SK-N-SH treated with all-trans-retinoic acid at 6 μM for 48 hours (cell line): Measurements from ENCODE around the gene CNGB1.
"Not testable (repeated sequence)": the region's sequence is repeated elsewhere in the genome, so short reads cannot be mapped to it uniquely, and the experiment has no call there.

ENCODE experiments used
- ATAC-seq: fragments of 200-7000 bp; cut with Tn5 transposase; 3 replicates; pipeline ENCODE4 v1.9.1; 2020; ENCODE audit warnings: mild to moderate bottlenecking, moderate library complexity
- ARNTL ChIP-seq: fragments of 450-650 bp; formaldehyde crosslinking; IDR thresholded peaks from 2 replicates; pipeline ENCODE4 v1.5.0; 2020; ENCODE audit warnings: low read depth, mild to moderate bottlenecking, moderate library complexity, borderline replicate concordance
- ESRRG ChIP-seq: fragments of 250-450 bp; sonication (Bioruptor Pico); IDR thresholded peaks from 2 replicates; pipeline ENCODE4 v1.6.1; 2021; ENCODE audit warnings: mild to moderate bottlenecking
- GLIS3 ChIP-seq: fragments of 250-450 bp; sonication (Bioruptor Pico); IDR thresholded peaks from 2 replicates; pipeline ENCODE4 v1.5.0; 2020; ENCODE audit warnings: mild to moderate bottlenecking, moderate library complexity
- ISL1 ChIP-seq: fragments of 250-450 bp; sonication (Bioruptor Pico); IDR thresholded peaks from 2 replicates; pipeline ENCODE4 v2.1.2; 2022; ENCODE audit warnings: mild to moderate bottlenecking, moderate library complexity
- OSR1 ChIP-seq: fragments of 250-450 bp; sonication (Bioruptor Pico); IDR thresholded peaks from 2 replicates; pipeline ENCODE4 v1.8.0; 2022; ENCODE audit warnings: moderate library complexity, mild to moderate bottlenecking, inconsistent platforms
- TCF4 ChIP-seq: fragments of 250-450 bp; sonication (Bioruptor Pico); IDR thresholded peaks from 2 replicates; pipeline ENCODE4 v1.8.0; 2021; ENCODE audit warnings: mild to moderate bottlenecking, moderate library complexity, borderline replicate concordance
- TOX ChIP-seq: fragments of 250-450 bp; sonication (Bioruptor Pico); IDR thresholded peaks from 2 replicates; pipeline ENCODE4 v1.8.0; 2021; ENCODE audit warnings: mild to moderate bottlenecking, moderate library complexity, borderline replicate concordance
- ZC3H10 ChIP-seq: fragments of 250-450 bp; sonication (Bioruptor Pico); IDR thresholded peaks from 2 replicates; pipeline ENCODE4 v1.5.1; 2021; ENCODE audit warnings: mild to moderate bottlenecking, moderate library complexity
- ZFP3 ChIP-seq: fragments of 250-450 bp; sonication (Bioruptor Pico); IDR thresholded peaks from 2 replicates; pipeline ENCODE4 v1.5.0; 2020; ENCODE audit warnings: mild to moderate bottlenecking, moderate library complexity
- ZFP30 ChIP-seq: fragments of 450-650 bp; formaldehyde crosslinking; IDR thresholded peaks from 2 replicates; pipeline ENCODE4 v1.5.0; 2022; ENCODE audit warnings: mild to moderate bottlenecking, moderate library complexity
- ZNF565 ChIP-seq: fragments of 450-650 bp; formaldehyde crosslinking; conservative IDR thresholded peaks from 2 replicates; pipeline ENCODE4 v1.5.0; 2020; ENCODE audit warnings: low read depth, mild to moderate bottlenecking, moderate library complexity
- ZNF70 ChIP-seq: fragments of 450-650 bp; formaldehyde crosslinking; IDR thresholded peaks from 2 replicates; pipeline ENCODE4 v1.5.0; 2020; ENCODE audit warnings: mild to moderate bottlenecking, moderate library complexity
- ZNF8 ChIP-seq: fragments of 450-650 bp; formaldehyde crosslinking; IDR thresholded peaks from 2 replicates; pipeline ENCODE4 v1.5.0; 2020; ENCODE audit warnings: mild to moderate bottlenecking, moderate library complexity
- TF ChIP-seq, protein P1 (sequence below): fragments of 250-450 bp; sonication (Bioruptor Pico); IDR thresholded peaks from 2 replicates; pipeline ENCODE4 v1.8.0; 2020; ENCODE audit warnings: mild to moderate bottlenecking, moderate library complexity, borderline replicate concordance
- TF ChIP-seq, protein P2 (sequence below): fragments of 250-450 bp; sonication (Bioruptor Pico); IDR thresholded peaks from 2 replicates; pipeline ENCODE4 v1.5.1; 2020; ENCODE audit warnings: low read depth, mild to moderate bottlenecking, moderate library complexity
- TF ChIP-seq, protein P3 (sequence below): fragments of 250-450 bp; sonication (Bioruptor Pico); IDR thresholded peaks from 2 replicates; pipeline ENCODE4 v1.5.0; 2020; ENCODE audit warnings: mild to moderate bottlenecking, moderate library complexity
- TF ChIP-seq, protein P4 (sequence below): fragments of 250-450 bp; sonication (Bioruptor Pico); IDR thresholded peaks from 2 replicates; pipeline ENCODE4 v1.5.1; 2021; ENCODE audit warnings: mild to moderate bottlenecking, moderate library complexity

Gene CNGB1

DNA sequence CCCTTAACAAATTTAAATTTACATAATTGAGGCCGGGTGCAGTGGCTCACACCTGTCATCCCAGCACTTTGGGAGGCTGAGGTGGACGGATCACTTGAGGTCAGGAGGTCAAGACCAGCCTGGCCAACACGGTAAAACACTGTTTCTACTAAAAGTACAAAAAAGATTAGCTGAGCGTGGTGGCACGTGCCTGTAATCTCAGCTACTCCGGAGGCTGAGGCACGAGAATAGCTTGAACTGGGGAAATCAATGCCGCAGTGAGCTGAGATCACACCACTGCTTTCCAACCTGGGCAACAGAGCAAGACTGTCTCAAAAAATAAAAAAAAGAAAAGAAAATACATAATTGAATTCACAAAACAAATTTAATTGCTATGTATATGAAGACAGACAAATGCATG lies 112.3 kb downstream of the CNGB1 start:
- TF ChIP-seq ZNF70 (no peak), GLIS3 (CRISPR knock-in tag) (no peak), ISL1 (no peak), ZFP3 (CRISPR knock-in tag) (no peak), ZNF565 (CRISPR knock-in tag) (no peak), ARNTL (no peak), TCF4 (CRISPR knock-in tag) (no peak), ZFP30 (CRISPR knock-in tag) (no peak), ESRRG (CRISPR knock-in tag) (no peak)
- TF ChIP-seq, protein P1, sequence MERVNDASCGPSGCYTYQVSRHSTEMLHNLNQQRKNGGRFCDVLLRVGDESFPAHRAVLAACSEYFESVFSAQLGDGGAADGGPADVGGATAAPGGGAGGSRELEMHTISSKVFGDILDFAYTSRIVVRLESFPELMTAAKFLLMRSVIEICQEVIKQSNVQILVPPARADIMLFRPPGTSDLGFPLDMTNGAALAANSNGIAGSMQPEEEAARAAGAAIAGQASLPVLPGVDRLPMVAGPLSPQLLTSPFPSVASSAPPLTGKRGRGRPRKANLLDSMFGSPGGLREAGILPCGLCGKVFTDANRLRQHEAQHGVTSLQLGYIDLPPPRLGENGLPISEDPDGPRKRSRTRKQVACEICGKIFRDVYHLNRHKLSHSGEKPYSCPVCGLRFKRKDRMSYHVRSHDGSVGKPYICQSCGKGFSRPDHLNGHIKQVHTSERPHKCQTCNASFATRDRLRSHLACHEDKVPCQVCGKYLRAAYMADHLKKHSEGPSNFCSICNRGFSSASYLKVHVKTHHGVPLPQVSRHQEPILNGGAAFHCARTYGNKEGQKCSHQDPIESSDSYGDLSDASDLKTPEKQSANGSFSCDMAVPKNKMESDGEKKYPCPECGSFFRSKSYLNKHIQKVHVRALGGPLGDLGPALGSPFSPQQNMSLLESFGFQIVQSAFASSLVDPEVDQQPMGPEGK: no peak
- TF ChIP-seq, protein P2, sequence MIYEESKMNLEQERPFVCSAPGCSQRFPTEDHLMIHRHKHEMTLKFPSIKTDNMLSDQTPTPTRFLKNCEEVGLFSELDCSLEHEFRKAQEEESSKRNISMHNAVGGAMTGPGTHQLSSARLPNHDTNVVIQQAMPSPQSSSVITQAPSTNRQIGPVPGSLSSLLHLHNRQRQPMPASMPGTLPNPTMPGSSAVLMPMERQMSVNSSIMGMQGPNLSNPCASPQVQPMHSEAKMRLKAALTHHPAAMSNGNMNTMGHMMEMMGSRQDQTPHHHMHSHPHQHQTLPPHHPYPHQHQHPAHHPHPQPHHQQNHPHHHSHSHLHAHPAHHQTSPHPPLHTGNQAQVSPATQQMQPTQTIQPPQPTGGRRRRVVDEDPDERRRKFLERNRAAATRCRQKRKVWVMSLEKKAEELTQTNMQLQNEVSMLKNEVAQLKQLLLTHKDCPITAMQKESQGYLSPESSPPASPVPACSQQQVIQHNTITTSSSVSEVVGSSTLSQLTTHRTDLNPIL (CRISPR knock-in tag): no peak
- TF ChIP-seq, protein P3, sequence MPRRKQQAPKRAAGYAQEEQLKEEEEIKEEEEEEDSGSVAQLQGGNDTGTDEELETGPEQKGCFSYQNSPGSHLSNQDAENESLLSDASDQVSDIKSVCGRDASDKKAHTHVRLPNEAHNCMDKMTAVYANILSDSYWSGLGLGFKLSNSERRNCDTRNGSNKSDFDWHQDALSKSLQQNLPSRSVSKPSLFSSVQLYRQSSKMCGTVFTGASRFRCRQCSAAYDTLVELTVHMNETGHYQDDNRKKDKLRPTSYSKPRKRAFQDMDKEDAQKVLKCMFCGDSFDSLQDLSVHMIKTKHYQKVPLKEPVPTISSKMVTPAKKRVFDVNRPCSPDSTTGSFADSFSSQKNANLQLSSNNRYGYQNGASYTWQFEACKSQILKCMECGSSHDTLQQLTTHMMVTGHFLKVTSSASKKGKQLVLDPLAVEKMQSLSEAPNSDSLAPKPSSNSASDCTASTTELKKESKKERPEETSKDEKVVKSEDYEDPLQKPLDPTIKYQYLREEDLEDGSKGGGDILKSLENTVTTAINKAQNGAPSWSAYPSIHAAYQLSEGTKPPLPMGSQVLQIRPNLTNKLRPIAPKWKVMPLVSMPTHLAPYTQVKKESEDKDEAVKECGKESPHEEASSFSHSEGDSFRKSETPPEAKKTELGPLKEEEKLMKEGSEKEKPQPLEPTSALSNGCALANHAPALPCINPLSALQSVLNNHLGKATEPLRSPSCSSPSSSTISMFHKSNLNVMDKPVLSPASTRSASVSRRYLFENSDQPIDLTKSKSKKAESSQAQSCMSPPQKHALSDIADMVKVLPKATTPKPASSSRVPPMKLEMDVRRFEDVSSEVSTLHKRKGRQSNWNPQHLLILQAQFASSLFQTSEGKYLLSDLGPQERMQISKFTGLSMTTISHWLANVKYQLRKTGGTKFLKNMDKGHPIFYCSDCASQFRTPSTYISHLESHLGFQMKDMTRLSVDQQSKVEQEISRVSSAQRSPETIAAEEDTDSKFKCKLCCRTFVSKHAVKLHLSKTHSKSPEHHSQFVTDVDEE (CRISPR knock-in tag): no peak
- TF ChIP-seq, protein P4, sequence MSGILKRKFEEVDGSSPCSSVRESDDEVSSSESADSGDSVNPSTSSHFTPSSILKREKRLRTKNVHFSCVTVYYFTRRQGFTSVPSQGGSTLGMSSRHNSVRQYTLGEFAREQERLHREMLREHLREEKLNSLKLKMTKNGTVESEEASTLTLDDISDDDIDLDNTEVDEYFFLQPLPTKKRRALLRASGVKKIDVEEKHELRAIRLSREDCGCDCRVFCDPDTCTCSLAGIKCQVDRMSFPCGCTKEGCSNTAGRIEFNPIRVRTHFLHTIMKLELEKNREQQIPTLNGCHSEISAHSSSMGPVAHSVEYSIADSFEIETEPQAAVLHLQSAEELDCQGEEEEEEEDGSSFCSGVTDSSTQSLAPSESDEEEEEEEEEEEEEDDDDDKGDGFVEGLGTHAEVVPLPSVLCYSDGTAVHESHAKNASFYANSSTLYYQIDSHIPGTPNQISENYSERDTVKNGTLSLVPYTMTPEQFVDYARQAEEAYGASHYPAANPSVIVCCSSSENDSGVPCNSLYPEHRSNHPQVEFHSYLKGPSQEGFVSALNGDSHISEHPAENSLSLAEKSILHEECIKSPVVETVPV (CRISPR knock-in tag): no peak
- ATAC-seq: no peak

DNA sequence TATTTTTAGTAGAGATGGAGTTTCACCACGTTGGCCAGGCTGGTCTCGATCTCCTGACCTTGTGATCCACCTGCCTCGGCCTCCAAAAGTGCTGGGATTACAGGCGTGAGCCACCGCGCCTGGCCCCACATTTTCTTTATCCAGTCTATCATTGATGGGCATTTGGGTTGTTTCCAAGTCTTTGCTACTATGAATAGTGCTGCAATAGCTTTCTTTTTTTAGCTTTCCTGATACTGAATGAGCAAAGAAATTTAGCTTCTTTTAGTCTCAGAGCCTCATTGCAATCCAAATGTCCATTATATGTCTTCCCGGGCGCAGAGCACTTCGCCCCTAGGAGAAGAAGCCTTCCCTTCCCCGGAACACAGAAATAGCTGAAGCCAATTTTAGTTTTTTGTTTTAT lies 112.9 kb downstream of the CNGB1 start:
- ATAC-seq: not testable (repeated sequence)

DNA sequence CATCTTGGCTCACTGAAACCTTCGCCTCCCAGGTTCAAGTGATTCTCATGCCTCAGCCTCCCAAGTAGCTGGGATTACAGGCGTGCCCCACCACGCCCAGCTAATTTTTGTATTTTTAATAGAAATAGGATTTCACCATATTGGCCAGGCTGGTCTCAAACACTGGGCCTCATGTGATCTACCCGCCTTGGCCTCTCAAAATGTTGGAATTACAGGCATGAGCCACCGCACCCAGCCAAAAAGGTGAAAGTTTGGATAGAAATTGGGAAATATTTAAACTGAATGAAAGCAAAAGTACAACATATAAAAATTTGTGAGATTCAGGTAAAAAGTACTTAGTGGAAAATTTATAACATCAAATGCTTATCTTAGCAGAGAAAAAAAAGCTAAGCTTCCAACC lies 115.7 kb downstream of the CNGB1 start:
- TF ChIP-seq, protein P4 (CRISPR knock-in tag): no peak
- TF ChIP-seq, protein P1: no peak
- no peak for TF ChIP-seq GLIS3 (CRISPR knock-in tag)
- TF ChIP-seq, protein P3 (CRISPR knock-in tag): no peak
- TF ChIP-seq ZC3H10 (CRISPR knock-in tag): no peak
- TF ChIP-seq ISL1: no peak
- TF ChIP-seq TCF4 (CRISPR knock-in tag): no peak
- TF ChIP-seq ZNF8 (CRISPR knock-in tag): no peak
- TF ChIP-seq OSR1: no peak
- no peak for TF ChIP-seq ZFP3 (CRISPR knock-in tag)
- no peak for TF ChIP-seq ARNTL
- no peak for TF ChIP-seq TOX (CRISPR knock-in tag)
- ATAC-seq: no peak
